GM18505 (cell line): ENCODE data around the gene BCO1.

Experiments used
- ATAC-seq: cut with Tn5 transposase; IDR thresholded peaks from one replicate; pipeline ENCODE4 v1.9.1; 2021; ENCODE audit not compliant: unreplicated experiment
- POLR2A ChIP-seq: IDR thresholded peaks from 4 replicates; pipeline ENCODE4 v1.6.1; 2011; ENCODE audit warnings: borderline replicate concordance; ENCODE audit not compliant: insufficient read depth, insufficient read length; ENCODE audit errors: extremely low read depth

BCO1 gene

GRCh38 chr16:81310045-81310644, 71.7 kb downstream of the BCO1 start:
- ATAC-seq = no peak
- TF ChIP-seq POLR2A = no peak

- ATAC-seq = no peak
- no peak for TF ChIP-seq POLR2A
Observed at GRCh38 chr16:81311762-81312161, 73.3 kb downstream of the BCO1 start.

- TF ChIP-seq POLR2A = no peak
Observed at GRCh38 chr16:81313701-81314602, 75.5 kb downstream of the BCO1 start.

GRCh38 chr16:81314603-81315270, 76.2 kb downstream of the BCO1 start, which contains the start of gene GAN:
Gene GAN, plus strand, starts transcription at chr16:81314962. Its CDS starts 152 bp downstream, at chr16:81315114.
- peak; percentile 87 for ATAC-seq

More at GRCh38 chr16:81313701-81314602, 75.5 kb downstream of the BCO1 start:
- ATAC-seq = no peak

GRCh38 chr16:81315271-81316175, 77.0 kb downstream of the BCO1 start:
- ATAC-seq = peak; percentile 38

More at GRCh38 chr16:81314603-81315270, 76.2 kb downstream of the BCO1 start, which contains the start of gene GAN:
- peak; percentile 92 for TF ChIP-seq POLR2A

GRCh38 chr16:81316176-81316496, 77.6 kb downstream of the BCO1 start:
- no peak for TF ChIP-seq POLR2A

More at GRCh38 chr16:81315271-81316175, 77.0 kb downstream of the BCO1 start:
- TF ChIP-seq POLR2A = no peak

GRCh38 chr16:81318711-81319110, 80.2 kb downstream of the BCO1 start:
- TF ChIP-seq POLR2A = no peak
- ATAC-seq = no peak

More at GRCh38 chr16:81316176-81316496, 77.6 kb downstream of the BCO1 start:
- no peak for ATAC-seq

- no peak for TF ChIP-seq POLR2A
- no peak for ATAC-seq
Observed at GRCh38 chr16:81319221-81319912, 80.9 kb downstream of the BCO1 start.

GRCh38 chr16:81321039-81321438, 82.5 kb downstream of the BCO1 start:
- ATAC-seq = no peak

GRCh38 chr16:81321536-81321935, 83.0 kb downstream of the BCO1 start:
- no peak for TF ChIP-seq POLR2A
- ATAC-seq = no peak

More at GRCh38 chr16:81321039-81321438, 82.5 kb downstream of the BCO1 start:
- no peak for TF ChIP-seq POLR2A

- no peak for TF ChIP-seq POLR2A
- no peak for ATAC-seq
Observed at GRCh38 chr16:81324808-81325207, 86.3 kb downstream of the BCO1 start.

GRCh38 chr16:81327011-81327410, 88.5 kb downstream of the BCO1 start:
- TF ChIP-seq POLR2A = no peak
- ATAC-seq = no peak
